ENCODE data around the gene PEDS1. TPM values are rescaled to one million over a fixed set of nuclear protein-coding genes. Genes with fewer than 3 reads are reported as not detected.

The PEDS1 gene
- total and polyA plus RNA-seq, 2 of the 13 experiments (the other 11 are each of a cell fraction or from before 2014, with no cell fraction given), result 30.5 to 93.9 TPM

DNA sequence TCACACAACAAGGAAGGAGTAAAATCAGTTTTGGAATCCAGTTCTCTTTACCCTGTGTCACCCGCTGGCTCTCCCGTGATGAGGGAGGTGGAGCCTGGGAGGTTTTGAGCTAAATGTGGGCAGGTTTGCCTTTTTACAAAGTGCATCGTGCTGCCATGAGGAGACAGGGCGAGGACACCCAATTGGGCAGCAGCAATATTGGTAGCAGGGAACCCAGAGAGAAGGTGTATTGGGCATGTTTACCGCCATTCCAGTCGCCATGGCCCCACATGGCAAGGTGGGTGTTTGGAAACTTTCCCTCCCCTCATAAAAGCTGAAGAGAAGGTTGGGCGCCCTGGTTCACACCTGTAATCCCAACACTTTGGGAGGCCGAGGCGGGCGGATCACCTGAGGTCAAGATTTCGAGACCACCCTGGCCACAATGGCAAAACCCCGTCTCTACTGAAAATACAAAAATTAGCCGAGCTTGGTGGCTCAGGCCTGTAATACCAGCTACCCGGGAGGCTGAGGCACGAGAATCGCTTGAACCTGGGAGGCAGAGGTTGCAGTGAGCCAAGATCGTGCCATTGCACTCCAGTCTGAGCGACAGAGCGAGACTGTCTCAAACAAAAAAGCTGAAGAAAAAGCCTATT is 37.0 kb downstream of the PEDS1 start (continued):
- no peak for TF ChIP-seq PCBP2 (optimal IDR thresholded peaks at IDR 0.05; ENCODE audit: low read depth, low read length, poor library complexity, severe bottlenecking)
- TF ChIP-seq THAP11 (CRISPR knock-in tag; IDR thresholded peaks at IDR 0.05), result no peak
- TF ChIP-seq KDM5A (IDR thresholded peaks at IDR 0.05; ENCODE audit: borderline replicate concordance, low read length), result no peak
- TF ChIP-seq ZNF547 (CRISPR knock-in tag; IDR thresholded peaks at IDR 0.05), result 0 out of 2 replicates have a peak, but pooled peaks have one; percentile 20
- no peak for TF ChIP-seq RNF2 (conservative IDR thresholded peaks at IDR 0.05; ENCODE audit: low read depth)
- TF ChIP-seq ZFP62 (CRISPR knock-in tag; IDR thresholded peaks at IDR 0.05), result no peak
- TF ChIP-seq TEAD2 (CRISPR knock-in tag; IDR thresholded peaks at IDR 0.05), result peak; percentile 48; the same call in 1 of the 2 replicates
- TF ChIP-seq ZNF678 (CRISPR knock-in tag; IDR thresholded peaks at IDR 0.05), result no peak
- no peak for TF ChIP-seq ZNF451 (CRISPR knock-in tag; IDR thresholded peaks at IDR 0.05)
- TF ChIP-seq ZNF564 (CRISPR knock-in tag; IDR thresholded peaks at IDR 0.05), result no peak
- TF ChIP-seq, protein P1, sequence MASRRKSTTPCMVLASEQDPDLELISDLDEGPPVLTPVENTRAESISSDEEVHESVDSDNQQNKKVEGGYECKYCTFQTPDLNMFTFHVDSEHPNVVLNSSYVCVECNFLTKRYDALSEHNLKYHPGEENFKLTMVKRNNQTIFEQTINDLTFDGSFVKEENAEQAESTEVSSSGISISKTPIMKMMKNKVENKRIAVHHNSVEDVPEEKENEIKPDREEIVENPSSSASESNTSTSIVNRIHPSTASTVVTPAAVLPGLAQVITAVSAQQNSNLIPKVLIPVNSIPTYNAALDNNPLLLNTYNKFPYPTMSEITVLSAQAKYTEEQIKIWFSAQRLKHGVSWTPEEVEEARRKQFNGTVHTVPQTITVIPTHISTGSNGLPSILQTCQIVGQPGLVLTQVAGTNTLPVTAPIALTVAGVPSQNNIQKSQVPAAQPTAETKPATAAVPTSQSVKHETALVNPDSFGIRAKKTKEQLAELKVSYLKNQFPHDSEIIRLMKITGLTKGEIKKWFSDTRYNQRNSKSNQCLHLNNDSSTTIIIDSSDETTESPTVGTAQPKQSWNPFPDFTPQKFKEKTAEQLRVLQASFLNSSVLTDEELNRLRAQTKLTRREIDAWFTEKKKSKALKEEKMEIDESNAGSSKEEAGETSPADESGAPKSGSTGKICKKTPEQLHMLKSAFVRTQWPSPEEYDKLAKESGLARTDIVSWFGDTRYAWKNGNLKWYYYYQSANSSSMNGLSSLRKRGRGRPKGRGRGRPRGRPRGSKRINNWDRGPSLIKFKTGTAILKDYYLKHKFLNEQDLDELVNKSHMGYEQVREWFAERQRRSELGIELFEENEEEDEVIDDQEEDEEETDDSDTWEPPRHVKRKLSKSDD (CRISPR knock-in tag; IDR thresholded peaks at IDR 0.05; ENCODE audit: low read depth), result no peak
- no peak for TF ChIP-seq KLF11 (CRISPR knock-in tag; IDR thresholded peaks at IDR 0.05)
- no peak for TF ChIP-seq CENPX (CRISPR knock-in tag; IDR thresholded peaks at IDR 0.05)
- TF ChIP-seq PITX1 (CRISPR knock-in tag; IDR thresholded peaks at IDR 0.05), result no peak
- TF ChIP-seq BCL6 (CRISPR knock-in tag; IDR thresholded peaks at IDR 0.05), result no peak
- TF ChIP-seq PHF5A (CRISPR knock-in tag; IDR thresholded peaks at IDR 0.05; ENCODE audit: low read depth, unreplicated experiment), result no peak
- TF ChIP-seq ZFP36 (IDR thresholded peaks at IDR 0.05; ENCODE audit: borderline replicate concordance, low read depth, low read length, partially characterized antibody), result no peak
- TF ChIP-seq SATB2 (CRISPR knock-in tag; IDR thresholded peaks at IDR 0.05), result no peak
- TF ChIP-seq MZF1 (CRISPR knock-in tag; IDR thresholded peaks at IDR 0.05; ENCODE audit: borderline replicate concordance), result no peak
- TF ChIP-seq, protein P2, sequence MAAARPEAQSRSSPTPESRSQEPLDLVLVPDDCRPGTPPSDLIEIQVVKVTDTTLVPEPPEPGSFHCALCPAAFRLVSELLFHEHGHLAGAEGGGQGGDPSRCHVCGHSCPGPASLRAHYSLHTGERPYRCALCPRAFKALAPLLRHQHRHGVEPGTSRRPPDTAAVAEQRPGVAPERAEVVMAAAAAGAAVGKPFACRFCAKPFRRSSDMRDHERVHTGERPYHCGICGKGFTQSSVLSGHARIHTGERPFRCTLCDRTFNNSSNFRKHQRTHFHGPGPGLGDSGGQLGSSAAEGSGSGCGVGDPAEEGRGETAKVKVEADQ (CRISPR knock-in tag; IDR thresholded peaks at IDR 0.05; ENCODE audit: borderline replicate concordance), result 0 out of 2 replicates have a peak, but pooled peaks have one; percentile 62
- TF ChIP-seq HDAC6 (IDR thresholded peaks at IDR 0.05; ENCODE audit: low read depth, low read length), result no peak
- TF ChIP-seq ZNF607 (CRISPR knock-in tag; IDR thresholded peaks at IDR 0.05; ENCODE audit: borderline replicate concordance), result 0 out of 2 replicates have a peak, but pooled peaks have one; percentile 8
- no peak for TF ChIP-seq BHLHE40 (IDR thresholded peaks at IDR 0.05; ENCODE audit: low read length)
- TF ChIP-seq HMG20B (CRISPR knock-in tag; conservative IDR thresholded peaks at IDR 0.05), result no peak
- TF ChIP-seq, protein P3, sequence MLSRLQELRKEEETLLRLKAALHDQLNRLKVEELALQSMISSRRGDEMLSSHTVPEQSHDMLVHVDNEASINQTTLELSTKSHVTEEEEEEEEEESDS (CRISPR knock-in tag; IDR thresholded peaks at IDR 0.05; ENCODE audit: borderline replicate concordance), result no peak
- no peak for TF ChIP-seq THYN1 (CRISPR knock-in tag; IDR thresholded peaks at IDR 0.05; ENCODE audit: borderline replicate concordance, low read depth)
- TF ChIP-seq RFXANK (CRISPR knock-in tag; IDR thresholded peaks at IDR 0.05), result no peak
- TF ChIP-seq TCF12 (IDR thresholded peaks at IDR 0.05), result no peak
- TF ChIP-seq TCF12 (CRISPR knock-in tag; IDR thresholded peaks at IDR 0.05), result peak; percentile 43; the same call in 1 of the 2 replicates

Measured in HepG2 (cell line).